Activated naive CD8-positive, alpha-beta T cell (primary cell): ENCODE measurements around the gene ATF7IP2.
A peak's percentile ranks its signal among the peaks of the same experiment; 100 is the strongest.
"Not testable (repeated sequence)": the region's sequence is repeated elsewhere in the genome, so short reads cannot be mapped to it uniquely, and the experiment has no call there.

ENCODE experiments used
- H3K27ac Mint-ChIP-seq: one replicate; pipeline ENCODE4 v1.8.0; 2021; ENCODE audit warnings: mixed read lengths
- H3K27me3 Mint-ChIP-seq: one replicate; pipeline ENCODE4 v1.8.0; 2021; ENCODE audit warnings: mixed read lengths
- H3K36me3 Mint-ChIP-seq: one replicate; pipeline ENCODE4 v1.8.0; 2021; ENCODE audit warnings: mixed read lengths
- H3K4me1 Mint-ChIP-seq: one replicate; pipeline ENCODE4 v1.8.0; 2021; ENCODE audit warnings: low read depth, mixed read lengths
- H3K4me3 Mint-ChIP-seq: one replicate; pipeline ENCODE4 v1.8.0; 2021; ENCODE audit warnings: mild to moderate bottlenecking, mixed read lengths
- H3K9me3 Mint-ChIP-seq: one replicate; pipeline ENCODE4 v1.8.0; 2021; ENCODE audit warnings: low read depth, mixed read lengths

Gene ATF7IP2

DNA sequence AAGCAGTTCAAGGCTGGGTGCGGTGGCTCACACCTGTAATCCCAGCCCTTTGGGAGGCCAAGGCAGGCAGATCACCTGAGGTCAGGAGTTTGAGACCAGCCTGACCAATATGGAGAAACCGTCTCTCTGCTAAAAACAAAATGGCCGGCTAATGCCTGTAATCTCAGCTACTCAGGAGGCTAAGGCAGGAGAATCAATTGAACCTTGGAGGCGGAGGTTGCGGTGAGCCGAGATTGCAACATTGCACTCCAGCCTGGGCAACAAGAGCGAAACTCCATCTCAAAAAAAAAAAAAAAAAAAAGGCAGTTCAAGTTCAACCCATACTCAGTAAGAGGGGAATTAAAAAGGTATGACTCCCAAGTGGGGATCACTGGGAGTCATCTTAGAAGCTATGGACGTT lies 19.2 kb upstream of the ATF7IP2 start:
- H3K9me3 Mint-ChIP-seq, H3K27ac Mint-ChIP-seq, H3K36me3 Mint-ChIP-seq, H3K4me3 Mint-ChIP-seq, H3K27me3 Mint-ChIP-seq: not testable (repeated sequence)
- peaks cover 14% of the 10 kb centered on the region for H3K4me1 Mint-ChIP-seq

GRCh38 chr16:10367616-10368188 lies 18.2 kb upstream of the ATF7IP2 start:
- Mint-ChIP-seq H3K4me3 (no peak overlapping the region), H3K27ac (no peak overlapping the region), H3K36me3 (peaks cover 2% of the 10 kb centered on the region), H3K4me1 (peaks cover 5% of the 10 kb centered on the region), H3K9me3 (no peaks in the 10 kb centered on the region), H3K27me3 (no peaks in the 10 kb centered on the region)

GRCh38 chr16:10368969-10369551 lies 16.8 kb upstream of the ATF7IP2 start:
- no peaks in the 10 kb centered on the region for H3K27me3 Mint-ChIP-seq
- H3K27ac Mint-ChIP-seq, result no peak overlapping the region

DNA sequence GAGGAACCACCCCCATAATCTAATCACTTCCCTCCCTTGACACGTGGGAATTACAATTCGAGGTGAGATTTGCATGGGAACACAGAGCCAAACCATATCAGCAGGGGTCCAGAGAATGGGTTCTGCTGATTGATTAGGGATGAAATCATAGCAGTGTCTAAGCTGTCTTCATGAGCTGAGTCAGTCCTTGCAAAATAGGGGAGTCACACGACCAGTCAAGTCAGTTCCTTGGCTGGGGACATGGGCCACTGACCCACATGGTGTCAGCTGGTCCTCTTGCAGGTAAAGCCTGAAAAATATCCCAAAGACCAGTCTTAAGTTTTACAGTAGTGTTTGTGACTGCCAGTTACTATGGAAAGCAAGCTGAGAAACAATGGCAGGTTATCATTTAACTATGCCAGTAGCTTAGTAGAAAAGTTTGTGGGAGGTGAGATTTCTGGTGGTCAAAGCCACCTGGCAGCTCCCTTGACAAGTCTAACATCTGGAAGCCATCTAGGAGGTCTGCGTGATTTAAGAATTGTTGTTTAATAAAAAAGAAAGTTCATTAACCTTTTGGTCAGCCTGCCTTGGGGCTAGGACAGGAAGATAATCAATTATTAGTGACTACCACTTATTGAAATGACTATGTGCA lies 15.7 kb upstream of the ATF7IP2 start:
- H3K4me3 Mint-ChIP-seq, result no peak overlapping the region
- H3K36me3 Mint-ChIP-seq, result peaks cover 2% of the 10 kb centered on the region
- no peak overlapping the region for H3K27ac Mint-ChIP-seq
- no peaks in the 10 kb centered on the region for H3K27me3 Mint-ChIP-seq
- no peaks in the 10 kb centered on the region for H3K9me3 Mint-ChIP-seq
- H3K4me1 Mint-ChIP-seq, result no peaks in the 10 kb centered on the region

More at GRCh38 chr16:10368969-10369551, 16.8 kb upstream of the ATF7IP2 start:
- Mint-ChIP-seq H3K9me3 (no peaks in the 10 kb centered on the region), H3K4me3 (no peak overlapping the region), H3K4me1 (no peaks in the 10 kb centered on the region), H3K36me3 (peaks cover 2% of the 10 kb centered on the region)

DNA sequence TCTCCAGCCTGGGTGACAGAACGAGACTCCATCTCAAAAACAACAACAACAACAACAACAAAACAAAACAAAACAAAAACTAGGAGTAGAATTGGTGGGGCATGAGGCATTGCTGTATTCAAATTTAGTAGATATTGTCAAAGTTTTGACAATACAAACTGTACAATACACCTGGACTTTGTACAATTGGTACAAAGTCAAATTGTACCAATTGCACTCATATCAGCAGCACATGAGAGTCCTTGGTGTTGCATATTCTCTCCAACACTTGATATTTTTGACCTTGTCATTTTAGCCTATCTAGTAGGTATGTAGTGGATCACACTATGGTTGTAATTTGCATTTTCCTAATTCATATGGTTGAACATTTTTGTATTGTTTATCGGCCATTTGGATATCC lies 14.3 kb upstream of the ATF7IP2 start:
- peaks cover 6% of the 10 kb centered on the region for H3K36me3 Mint-ChIP-seq
- H3K27ac Mint-ChIP-seq, result no peak overlapping the region
- H3K4me3 Mint-ChIP-seq, result no peak overlapping the region
- H3K27me3 Mint-ChIP-seq, result no peaks in the 10 kb centered on the region
- H3K4me1 Mint-ChIP-seq, result no peaks in the 10 kb centered on the region
- H3K9me3 Mint-ChIP-seq, result no peaks in the 10 kb centered on the region

- no peaks in the 10 kb centered on the region for H3K27me3 Mint-ChIP-seq
- no peak overlapping the region for H3K27ac Mint-ChIP-seq
- peaks cover 6% of the 10 kb centered on the region for H3K36me3 Mint-ChIP-seq
- no peaks in the 10 kb centered on the region for H3K9me3 Mint-ChIP-seq
- no peaks in the 10 kb centered on the region for H3K4me1 Mint-ChIP-seq
- H3K4me3 Mint-ChIP-seq, result no peak overlapping the region
These were observed 12.3 kb upstream of the ATF7IP2 start for GRCh38 chr16:10373556-10373955.

DNA sequence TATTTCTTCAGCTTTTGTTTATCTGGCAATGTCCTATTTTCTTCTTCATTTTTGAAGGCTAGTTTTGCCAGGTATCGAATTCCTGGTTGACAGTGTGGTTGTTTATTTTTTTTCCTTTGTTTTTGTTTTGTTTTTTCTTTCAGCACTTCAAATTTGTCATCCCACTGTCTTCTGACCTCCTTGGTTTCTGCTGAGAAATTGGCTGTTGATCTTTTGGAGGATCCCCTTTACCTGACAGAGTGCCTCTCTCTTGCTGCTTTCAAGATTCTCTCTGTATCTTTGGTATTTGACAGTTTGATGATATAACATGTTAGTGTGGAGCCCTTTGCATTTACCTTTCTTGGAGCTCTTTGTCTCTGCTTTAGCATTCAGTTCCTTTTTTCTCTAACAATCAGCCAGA lies 9.6 kb upstream of the ATF7IP2 start:
- Mint-ChIP-seq H3K4me3 (no peak overlapping the region), H3K36me3 (peaks cover 5% of the 10 kb centered on the region), H3K27ac (no peak overlapping the region), H3K9me3 (no peaks in the 10 kb centered on the region), H3K27me3 (no peaks in the 10 kb centered on the region), H3K4me1 (peaks cover 6% of the 10 kb centered on the region)

DNA sequence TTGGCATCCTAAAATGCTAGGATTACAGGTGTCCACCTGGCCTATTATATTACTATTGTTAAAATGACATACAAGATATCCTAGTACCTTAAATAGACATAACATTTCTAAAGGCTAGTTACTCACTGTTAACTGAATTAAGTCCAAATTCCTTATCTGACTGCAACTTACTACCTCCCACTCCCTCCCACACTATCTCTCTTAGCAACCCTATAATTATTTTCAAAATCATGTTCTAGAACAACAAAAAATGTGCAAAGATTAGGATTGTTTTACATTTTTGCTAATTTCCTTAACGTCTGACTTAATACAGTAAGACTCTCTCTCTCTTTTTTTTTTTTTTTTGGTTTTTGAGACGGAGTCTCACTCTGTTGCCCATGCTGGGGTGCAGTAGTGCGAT lies 2.2 kb upstream of the ATF7IP2 start:
- Mint-ChIP-seq H3K4me1 (peaks cover 32% of the 10 kb centered on the region), H3K9me3 (no peaks in the 10 kb centered on the region), H3K36me3 (peaks cover 8% of the 10 kb centered on the region), H3K27ac (no peak overlapping the region), H3K27me3 (no peaks in the 10 kb centered on the region), H3K4me3 (peak overlapping the region; percentile 13)

GRCh38 chr16:10386517-10387100 lies 748 bp downstream of the ATF7IP2 start:
- no peaks in the 10 kb centered on the region for H3K9me3 Mint-ChIP-seq
- peak overlapping the region; percentile 98 for H3K27ac Mint-ChIP-seq
- H3K4me1 Mint-ChIP-seq, result peaks cover 48% of the 10 kb centered on the region
- peaks cover 15% of the 10 kb centered on the region for H3K36me3 Mint-ChIP-seq
- H3K4me3 Mint-ChIP-seq, result peak overlapping the region; percentile 98
- H3K27me3 Mint-ChIP-seq, result no peaks in the 10 kb centered on the region

- H3K27ac Mint-ChIP-seq, result peak overlapping the region; percentile 98
- H3K9me3 Mint-ChIP-seq, result no peaks in the 10 kb centered on the region
- H3K4me1 Mint-ChIP-seq, result peaks cover 47% of the 10 kb centered on the region
- H3K36me3 Mint-ChIP-seq, result peaks cover 15% of the 10 kb centered on the region
- no peaks in the 10 kb centered on the region for H3K27me3 Mint-ChIP-seq
- H3K4me3 Mint-ChIP-seq, result peak overlapping the region; percentile 98
These were observed 1.3 kb downstream of the ATF7IP2 start for GRCh38 chr16:10387188-10387617.

- Mint-ChIP-seq H3K9me3 (peaks cover 2% of the 10 kb centered on the region), H3K27ac (peak overlapping the region; percentile 75), H3K36me3 (peaks cover 20% of the 10 kb centered on the region), H3K4me3 (peak overlapping the region; percentile 74), H3K27me3 (no peaks in the 10 kb centered on the region), H3K4me1 (peaks cover 43% of the 10 kb centered on the region)
These were observed 3.1 kb downstream of the ATF7IP2 start for GRCh38 chr16:10388988-10389387.

GRCh38 chr16:10390330-10390729 lies 4.5 kb downstream of the ATF7IP2 start:
- Mint-ChIP-seq H3K27ac (peak overlapping the region; percentile 58), H3K4me1 (peaks cover 50% of the 10 kb centered on the region), H3K4me3 (peak overlapping the region; percentile 38), H3K27me3 (no peaks in the 10 kb centered on the region), H3K9me3 (peaks cover 15% of the 10 kb centered on the region), H3K36me3 (peaks cover 28% of the 10 kb centered on the region)

DNA sequence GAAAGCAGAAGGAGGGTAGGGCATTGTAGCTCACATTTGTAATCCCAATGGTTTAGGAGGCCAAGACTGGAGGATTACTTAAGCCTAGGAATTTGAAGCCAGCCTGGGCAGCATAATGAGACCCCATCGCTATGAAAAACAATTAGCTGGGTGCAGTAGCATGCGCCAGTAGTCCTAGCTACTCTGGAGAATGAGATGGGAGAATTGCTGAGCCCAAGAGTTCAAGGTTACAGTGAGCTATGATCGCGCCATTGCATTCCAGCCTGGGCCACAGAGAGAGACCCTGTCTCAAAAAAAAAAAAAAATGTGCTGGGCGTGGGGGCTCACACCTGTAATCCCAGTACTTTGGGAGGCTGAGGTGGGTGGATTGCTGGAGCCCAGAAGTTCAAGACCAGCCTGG lies 5.0 kb downstream of the ATF7IP2 start:
- Mint-ChIP-seq H3K9me3 (peaks cover 15% of the 10 kb centered on the region), H3K4me3 (no peak overlapping the region), H3K27me3 (no peaks in the 10 kb centered on the region), H3K27ac (peak overlapping the region; percentile 58), H3K4me1 (peaks cover 55% of the 10 kb centered on the region), H3K36me3 (peaks cover 33% of the 10 kb centered on the region)

DNA sequence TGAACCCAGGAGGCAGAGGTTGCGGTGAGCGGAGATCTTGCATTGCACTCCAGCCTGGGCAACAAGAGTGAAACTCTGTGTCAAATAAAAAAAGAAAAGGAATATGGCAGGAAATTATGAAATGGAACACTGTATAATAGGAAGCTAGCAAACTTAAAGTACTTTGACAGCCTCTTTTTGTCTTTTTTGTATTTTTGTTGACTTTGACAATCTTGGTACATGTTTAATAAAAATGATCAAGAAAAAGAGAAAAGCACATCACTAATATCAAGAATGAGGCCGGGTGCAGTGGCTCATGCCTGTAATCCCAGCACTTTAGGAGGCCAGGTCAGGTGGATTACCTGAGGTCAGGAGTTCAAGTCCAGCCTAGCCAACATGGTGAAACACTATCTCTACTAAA lies 5.5 kb downstream of the ATF7IP2 start:
- H3K27ac Mint-ChIP-seq, result peak overlapping the region; percentile 16

DNA sequence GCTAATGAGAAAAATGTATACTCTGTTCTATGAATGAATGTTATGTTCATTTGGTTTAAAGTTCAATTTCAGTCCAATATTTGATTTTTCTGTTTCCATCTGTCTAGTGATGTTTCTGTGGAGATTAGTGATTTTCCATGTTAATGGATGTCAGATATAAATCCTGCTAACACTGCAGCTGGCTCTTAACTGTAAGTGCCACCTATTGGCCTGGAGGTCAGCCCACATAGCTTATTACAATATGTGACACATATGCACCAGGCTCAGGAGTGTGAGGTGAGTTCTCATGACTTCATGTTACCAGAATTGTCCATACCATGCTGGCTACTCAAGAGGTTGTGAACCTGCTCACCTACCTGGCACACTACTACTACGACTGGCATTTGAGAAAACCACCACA lies 17.1 kb downstream of the ATF7IP2 start:
- Mint-ChIP-seq H3K4me1 (peaks cover 30% of the 10 kb centered on the region), H3K36me3 (peaks cover 54% of the 10 kb centered on the region), H3K27me3 (no peaks in the 10 kb centered on the region), H3K27ac (no peak overlapping the region), H3K9me3 (peaks cover 28% of the 10 kb centered on the region), H3K4me3 (no peak overlapping the region)

More for the DNA sequence above, 5.5 kb downstream of the ATF7IP2 start:
- Mint-ChIP-seq H3K4me1 (peaks cover 59% of the 10 kb centered on the region), H3K27me3 (no peaks in the 10 kb centered on the region), H3K9me3 (peaks cover 15% of the 10 kb centered on the region), H3K4me3 (no peak overlapping the region), H3K36me3 (peaks cover 34% of the 10 kb centered on the region)
